Measurements from ENCODE around the gene PLOD3. TPM values are rescaled to one million over a fixed set of nuclear protein-coding genes. Genes with fewer than 3 reads are reported as not detected.

PLOD3 gene
- total and polyA plus RNA-seq, 9 of the 15 experiments (the other 6 are each of a cell fraction or from before 2014, with no cell fraction given), result 2.8 to 101 (median 30.9) TPM

DNA sequence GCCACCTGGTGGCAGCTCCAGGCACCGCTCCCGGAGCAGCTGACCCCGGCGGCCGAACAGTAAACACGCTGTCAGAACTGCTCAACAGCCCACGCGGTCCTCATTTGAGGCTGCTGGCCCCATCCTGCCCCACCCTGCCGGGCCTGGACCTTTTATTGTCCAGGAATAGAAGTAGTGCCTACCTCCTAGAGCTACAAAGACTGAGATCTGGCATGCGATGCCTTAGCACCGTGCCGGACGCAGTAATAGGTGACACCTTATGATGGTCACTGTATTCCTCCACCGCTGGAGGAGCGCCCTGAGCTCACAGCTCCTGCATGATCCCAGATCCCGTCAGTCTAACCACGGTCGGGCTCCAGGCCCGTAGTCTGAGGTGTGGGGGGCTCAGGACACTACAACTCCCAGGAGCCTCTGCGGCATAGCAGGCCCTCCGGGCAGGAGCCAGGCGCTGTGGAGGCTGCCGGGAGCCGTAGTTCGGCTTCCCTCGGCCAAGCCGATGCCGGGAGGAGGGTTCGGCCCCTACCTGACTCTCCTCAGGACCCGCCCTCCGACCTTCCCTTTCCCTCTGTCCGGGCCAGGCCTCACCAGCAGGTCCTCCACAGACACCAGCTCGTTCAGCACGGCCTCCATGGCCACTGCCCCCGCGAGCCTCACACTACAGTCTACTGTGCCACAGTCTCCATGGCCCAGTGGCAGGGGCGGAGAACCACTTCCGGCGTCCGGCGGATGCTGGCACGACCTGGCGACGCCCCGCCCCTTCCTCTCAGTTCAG lies 27.2 kb upstream of the PLOD3 start, which contains the start of gene FIS1 (continued):
- TF ChIP-seq ZNF707 (CRISPR knock-in tag; conservative IDR thresholded peaks at IDR 0.05) (no peak; the same call in 1 of the 2 replicates), KHSRP (IDR thresholded peaks at IDR 0.05) (no peak), WHSC1 (IDR thresholded peaks at IDR 0.05; ENCODE audit: low read length) (no peak), FOXK2 (conservative IDR thresholded peaks at IDR 0.05 in 1 of 2, IDR thresholded peaks at IDR 0.05 in 1 of 2; ENCODE audit: low read depth in 2 of 2) (peak; percentile 99 to 100), BCL6 (CRISPR knock-in tag; IDR thresholded peaks at IDR 0.05) (no peak), HLTF (IDR thresholded peaks at IDR 0.05) (no peak), POLR2AphosphoS5 (IDR thresholded peaks at IDR 0.05; ENCODE audit: control insufficient read depth, insufficient read depth, low read depth, low read length) (peak; percentile 86; the same call in 1 of the 2 replicates), SPI1 (IDR thresholded peaks at IDR 0.05; ENCODE audit: borderline replicate concordance, low read depth, low read length) (0 out of 2 replicates have a peak, but pooled peaks have one; percentile 32), MTA3 (IDR thresholded peaks at IDR 0.05; ENCODE audit: borderline replicate concordance) (peak; percentile 76), KDM4B (IDR thresholded peaks at IDR 0.05; ENCODE audit: borderline replicate concordance in 2 of 2, low read depth in 1 of 2) (no peak; a peak in 1 of 4 replicates), NR2F6 (CRISPR knock-in tag; IDR thresholded peaks at IDR 0.05) (no peak), ARNT (IDR thresholded peaks at IDR 0.05) (no peak), GABPA (tag; conservative IDR thresholded peaks at IDR 0.05; ENCODE audit: low read depth) (peak; percentile 98)
- TF ChIP-seq, protein P1, sequence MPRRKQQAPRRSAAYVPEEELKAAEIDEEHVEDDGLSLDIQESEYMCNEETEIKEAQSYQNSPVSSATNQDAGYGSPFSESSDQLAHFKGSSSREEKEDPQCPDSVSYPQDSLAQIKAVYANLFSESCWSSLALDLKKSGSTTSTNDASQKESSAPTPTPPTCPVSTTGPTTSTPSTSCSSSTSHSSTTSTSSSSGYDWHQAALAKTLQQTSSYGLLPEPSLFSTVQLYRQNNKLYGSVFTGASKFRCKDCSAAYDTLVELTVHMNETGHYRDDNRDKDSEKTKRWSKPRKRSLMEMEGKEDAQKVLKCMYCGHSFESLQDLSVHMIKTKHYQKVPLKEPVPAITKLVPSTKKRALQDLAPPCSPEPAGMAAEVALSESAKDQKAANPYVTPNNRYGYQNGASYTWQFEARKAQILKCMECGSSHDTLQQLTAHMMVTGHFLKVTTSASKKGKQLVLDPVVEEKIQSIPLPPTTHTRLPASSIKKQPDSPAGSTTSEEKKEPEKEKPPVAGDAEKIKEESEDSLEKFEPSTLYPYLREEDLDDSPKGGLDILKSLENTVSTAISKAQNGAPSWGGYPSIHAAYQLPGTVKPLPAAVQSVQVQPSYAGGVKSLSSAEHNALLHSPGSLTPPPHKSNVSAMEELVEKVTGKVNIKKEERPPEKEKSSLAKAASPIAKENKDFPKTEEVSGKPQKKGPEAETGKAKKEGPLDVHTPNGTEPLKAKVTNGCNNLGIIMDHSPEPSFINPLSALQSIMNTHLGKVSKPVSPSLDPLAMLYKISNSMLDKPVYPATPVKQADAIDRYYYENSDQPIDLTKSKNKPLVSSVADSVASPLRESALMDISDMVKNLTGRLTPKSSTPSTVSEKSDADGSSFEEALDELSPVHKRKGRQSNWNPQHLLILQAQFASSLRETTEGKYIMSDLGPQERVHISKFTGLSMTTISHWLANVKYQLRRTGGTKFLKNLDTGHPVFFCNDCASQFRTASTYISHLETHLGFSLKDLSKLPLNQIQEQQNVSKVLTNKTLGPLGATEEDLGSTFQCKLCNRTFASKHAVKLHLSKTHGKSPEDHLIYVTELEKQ (CRISPR knock-in tag; IDR thresholded peaks at IDR 0.05), result no peak
- TF ChIP-seq, protein P2, sequence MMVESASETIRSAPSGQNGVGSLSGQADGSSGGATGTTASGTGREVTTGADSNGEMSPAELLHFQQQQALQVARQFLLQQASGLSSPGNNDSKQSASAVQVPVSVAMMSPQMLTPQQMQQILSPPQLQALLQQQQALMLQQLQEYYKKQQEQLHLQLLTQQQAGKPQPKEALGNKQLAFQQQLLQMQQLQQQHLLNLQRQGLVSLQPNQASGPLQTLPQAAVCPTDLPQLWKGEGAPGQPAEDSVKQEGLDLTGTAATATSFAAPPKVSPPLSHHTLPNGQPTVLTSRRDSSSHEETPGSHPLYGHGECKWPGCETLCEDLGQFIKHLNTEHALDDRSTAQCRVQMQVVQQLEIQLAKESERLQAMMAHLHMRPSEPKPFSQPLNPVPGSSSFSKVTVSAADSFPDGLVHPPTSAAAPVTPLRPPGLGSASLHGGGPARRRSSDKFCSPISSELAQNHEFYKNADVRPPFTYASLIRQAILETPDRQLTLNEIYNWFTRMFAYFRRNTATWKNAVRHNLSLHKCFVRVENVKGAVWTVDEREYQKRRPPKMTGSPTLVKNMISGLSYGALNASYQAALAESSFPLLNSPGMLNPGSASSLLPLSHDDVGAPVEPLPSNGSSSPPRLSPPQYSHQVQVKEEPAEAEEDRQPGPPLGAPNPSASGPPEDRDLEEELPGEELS (CRISPR knock-in tag; IDR thresholded peaks at IDR 0.05; ENCODE audit: borderline replicate concordance), result 0 out of 2 replicates have a peak, but pooled peaks have one; percentile 53
- TF ChIP-seq, protein P3, sequence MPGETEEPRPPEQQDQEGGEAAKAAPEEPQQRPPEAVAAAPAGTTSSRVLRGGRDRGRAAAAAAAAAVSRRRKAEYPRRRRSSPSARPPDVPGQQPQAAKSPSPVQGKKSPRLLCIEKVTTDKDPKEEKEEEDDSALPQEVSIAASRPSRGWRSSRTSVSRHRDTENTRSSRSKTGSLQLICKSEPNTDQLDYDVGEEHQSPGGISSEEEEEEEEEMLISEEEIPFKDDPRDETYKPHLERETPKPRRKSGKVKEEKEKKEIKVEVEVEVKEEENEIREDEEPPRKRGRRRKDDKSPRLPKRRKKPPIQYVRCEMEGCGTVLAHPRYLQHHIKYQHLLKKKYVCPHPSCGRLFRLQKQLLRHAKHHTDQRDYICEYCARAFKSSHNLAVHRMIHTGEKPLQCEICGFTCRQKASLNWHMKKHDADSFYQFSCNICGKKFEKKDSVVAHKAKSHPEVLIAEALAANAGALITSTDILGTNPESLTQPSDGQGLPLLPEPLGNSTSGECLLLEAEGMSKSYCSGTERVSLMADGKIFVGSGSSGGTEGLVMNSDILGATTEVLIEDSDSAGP (CRISPR knock-in tag; IDR thresholded peaks at IDR 0.05), result no peak
- TF ChIP-seq, protein P4, sequence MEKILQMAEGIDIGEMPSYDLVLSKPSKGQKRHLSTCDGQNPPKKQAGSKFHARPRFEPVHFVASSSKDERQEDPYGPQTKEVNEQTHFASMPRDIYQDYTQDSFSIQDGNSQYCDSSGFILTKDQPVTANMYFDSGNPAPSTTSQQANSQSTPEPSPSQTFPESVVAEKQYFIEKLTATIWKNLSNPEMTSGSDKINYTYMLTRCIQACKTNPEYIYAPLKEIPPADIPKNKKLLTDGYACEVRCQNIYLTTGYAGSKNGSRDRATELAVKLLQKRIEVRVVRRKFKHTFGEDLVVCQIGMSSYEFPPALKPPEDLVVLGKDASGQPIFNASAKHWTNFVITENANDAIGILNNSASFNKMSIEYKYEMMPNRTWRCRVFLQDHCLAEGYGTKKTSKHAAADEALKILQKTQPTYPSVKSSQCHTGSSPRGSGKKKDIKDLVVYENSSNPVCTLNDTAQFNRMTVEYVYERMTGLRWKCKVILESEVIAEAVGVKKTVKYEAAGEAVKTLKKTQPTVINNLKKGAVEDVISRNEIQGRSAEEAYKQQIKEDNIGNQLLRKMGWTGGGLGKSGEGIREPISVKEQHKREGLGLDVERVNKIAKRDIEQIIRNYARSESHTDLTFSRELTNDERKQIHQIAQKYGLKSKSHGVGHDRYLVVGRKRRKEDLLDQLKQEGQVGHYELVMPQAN (IDR thresholded peaks at IDR 0.05; ENCODE audit: borderline replicate concordance), result peak; percentile 96
- TF ChIP-seq, protein P5, sequence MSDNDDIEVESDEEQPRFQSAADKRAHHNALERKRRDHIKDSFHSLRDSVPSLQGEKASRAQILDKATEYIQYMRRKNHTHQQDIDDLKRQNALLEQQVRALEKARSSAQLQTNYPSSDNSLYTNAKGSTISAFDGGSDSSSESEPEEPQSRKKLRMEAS (CRISPR knock-in tag; IDR thresholded peaks at IDR 0.05), result peak; percentile 85

Measured in K562 (cell line).